H1 (cell line): Measurements from ENCODE around the gene SYN1.

ENCODE experiments used
- CEBPB ChIP-seq: IDR thresholded peaks from 2 replicates; pipeline ENCODE4 v1.6.1; 2012; ENCODE audit warnings: low read depth, low read length
- CTCF ChIP-seq, 3 experiments: IDR thresholded peaks; 1 replicate in 2 of 3; 2 replicates in 1 of 3; pipeline versions ENCODE4 v1.5.1 to v1.6.1; 2011; ENCODE audit warnings: low read length in 3 of 3, mild to moderate bottlenecking in 3 of 3, inconsistent platforms in 2 of 3, low read depth in 1 of 3, moderate library complexity in 1 of 3; ENCODE audit not compliant: insufficient read depth in 1 of 3; ENCODE audit errors: control extremely low read depth in 1 of 3
- GABPA ChIP-seq: IDR thresholded peaks from 2 replicates; pipeline ENCODE4 v1.6.1; 2011; ENCODE audit warnings: mild to moderate bottlenecking, low read length, moderate library complexity, borderline replicate concordance; ENCODE audit not compliant: insufficient read depth
- MAX ChIP-seq: IDR thresholded peaks from 2 replicates; pipeline ENCODE4 v1.6.1; 2012; ENCODE audit warnings: inconsistent platforms
- POLR2A ChIP-seq, 2 experiments: IDR thresholded peaks; 1 replicate in 1 of 2; 2 replicates in 1 of 2; pipeline ENCODE4 v1.6.1; 2011; ENCODE audit warnings: low read depth in 2 of 2, low read length in 2 of 2, mild to moderate bottlenecking in 2 of 2; ENCODE audit errors: control extremely low read depth in 1 of 2
- RBBP5 ChIP-seq: IDR thresholded peaks from 2 replicates; pipeline ENCODE4 v1.7.1; 2012; ENCODE audit warnings: low read depth, mild to moderate bottlenecking, inconsistent platforms, low read length, moderate library complexity, borderline replicate concordance
- SIN3A ChIP-seq, 2 experiments: IDR thresholded peaks in 1 of 2; conservative IDR thresholded peaks in 1 of 2; 2 replicates each; pipeline ENCODE4 v1.6.1; 2011 to 2012; ENCODE audit warnings: low read length in 2 of 2, improper control_type of control experiment in 1 of 2, low read depth in 1 of 2, mild to moderate bottlenecking in 1 of 2
- TAF1 ChIP-seq: IDR thresholded peaks from 2 replicates; pipeline ENCODE4 v1.6.1; 2011; ENCODE audit warnings: mild to moderate bottlenecking, low read depth, low read length
- TAF7 ChIP-seq: optimal IDR thresholded peaks from 2 replicates; pipeline ENCODE3; 2011; ENCODE audit warnings: low read depth, mild to moderate bottlenecking, inconsistent platforms, low read length, moderate library complexity, borderline replicate concordance
- USF2 ChIP-seq: IDR thresholded peaks from 2 replicates; pipeline ENCODE4 v1.6.1; 2011; ENCODE audit warnings: low read length, improper control_type of control experiment
- ZNF274 ChIP-seq: IDR thresholded peaks from 2 replicates; pipeline ENCODE4 v1.7.0; 2012; ENCODE audit warnings: low read length, borderline replicate concordance; ENCODE audit errors: extremely low read depth

GRCh38 chrX:47577901-47578300, 41.8 kb downstream of the SYN1 start:
- TF ChIP-seq POLR2A (IDR thresholded peaks at IDR 0.05; ENCODE audit: control extremely low read depth in 1 of 2, low read depth in 2 of 2, low read length in 2 of 2) (no peak), CTCF (IDR thresholded peaks at IDR 0.05; ENCODE audit: control extremely low read depth in 1 of 3, insufficient read depth in 1 of 3, low read depth in 1 of 3, low read length in 3 of 3) (no peak), USF2 (no peak), TAF7 (no peak), SIN3A (conservative IDR thresholded peaks at IDR 0.05 in 1 of 2, IDR thresholded peaks at IDR 0.05 in 1 of 2; ENCODE audit: low read depth in 1 of 2, low read length in 2 of 2) (no peak), MAX (no peak), ZNF274 (no peak), TAF1 (no peak), CEBPB (no peak), RBBP5 (no peak), GABPA (no peak)
